ENCODE measurements around the gene P2RX7.
"Not testable (repeated sequence)": the region's sequence is repeated elsewhere in the genome, so short reads cannot be mapped to it uniquely, and the experiment has no call there.

P2RX7 gene

DNA sequence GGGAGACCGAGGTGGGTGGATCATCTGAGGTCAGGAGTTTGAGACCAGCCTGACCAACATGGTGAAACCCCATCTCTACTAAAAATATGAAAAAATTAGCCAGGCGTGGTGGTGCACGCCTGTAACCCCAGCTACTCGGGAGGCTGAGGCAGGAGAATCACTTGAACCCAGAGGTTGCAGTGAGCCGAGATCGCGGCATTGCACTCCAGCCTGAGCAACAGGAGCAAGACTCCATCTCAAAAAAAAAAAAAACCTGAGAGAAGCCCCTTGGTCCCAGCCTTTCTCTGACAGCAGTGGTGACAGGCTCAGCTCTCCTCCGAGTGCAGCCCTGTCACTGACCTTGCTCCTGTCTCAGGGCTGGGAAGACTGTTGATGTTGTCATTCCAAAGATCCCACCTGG is 94.2 kb downstream of the P2RX7 start:
- in situ Hi-C loops (cut with MboI; ENCODE audit: low sequenced_read_pairs) = not testable (repeated sequence)

DNA sequence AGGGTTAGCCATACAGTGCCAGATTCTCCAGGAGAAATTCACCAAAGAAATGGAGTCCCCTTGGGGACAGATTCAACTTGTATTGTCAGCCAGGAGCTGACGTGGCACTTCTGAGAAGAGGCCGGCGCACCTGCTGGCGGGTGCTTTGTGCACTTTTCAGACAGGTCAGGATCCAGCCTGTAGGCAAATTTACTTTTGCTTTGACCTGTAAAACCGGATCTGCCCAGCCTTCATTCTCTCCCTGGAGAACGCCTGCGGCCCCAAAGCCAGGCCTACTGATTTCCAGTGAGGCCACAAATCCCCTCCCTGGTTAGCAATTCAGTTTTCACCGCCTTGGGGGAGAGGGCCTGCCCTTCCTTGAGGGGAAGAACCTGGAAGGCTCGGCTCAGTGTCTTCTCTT is 94.6 kb downstream of the P2RX7 start:
- in situ Hi-C loops (cut with MboI; ENCODE audit: low sequenced_read_pairs) = no loop called here

DNA sequence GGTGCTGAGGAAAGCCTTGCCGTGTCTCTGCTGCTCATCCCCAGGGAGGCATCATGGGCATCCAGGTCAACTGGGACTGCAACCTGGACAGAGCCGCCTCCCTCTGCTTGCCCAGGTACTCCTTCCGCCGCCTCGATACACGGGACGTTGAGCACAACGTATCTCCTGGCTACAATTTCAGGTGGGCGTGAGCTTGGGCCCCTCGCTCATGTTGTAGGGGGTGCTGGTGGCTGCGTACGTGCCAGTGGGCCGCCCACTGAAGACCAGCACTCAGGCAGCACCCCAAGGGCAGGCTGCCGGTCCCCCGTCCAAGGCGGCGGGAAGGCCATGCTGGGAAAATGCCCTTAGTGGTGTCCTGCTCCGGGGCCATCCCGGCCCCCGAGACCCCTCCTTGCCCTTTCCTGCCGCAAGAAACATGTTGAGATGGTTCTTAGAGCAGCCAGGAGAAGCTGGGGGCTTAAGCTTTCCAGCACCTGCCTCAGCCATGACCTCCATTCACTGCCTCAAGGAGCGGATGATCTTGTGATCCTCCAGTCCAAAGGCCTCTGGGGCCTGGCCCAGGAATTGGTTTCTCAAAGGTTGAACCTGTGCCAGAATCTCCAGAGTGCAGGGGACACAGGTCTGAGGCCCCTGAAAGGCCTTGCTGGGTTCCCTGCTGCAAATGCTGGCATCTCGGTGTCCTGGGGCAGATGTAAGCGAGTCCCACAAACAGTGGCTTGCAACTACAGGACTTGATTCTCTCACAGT is 96.4 kb downstream of the P2RX7 start:
- in situ Hi-C loops (cut with MboI; ENCODE audit: low sequenced_read_pairs) = no loop called here

DNA sequence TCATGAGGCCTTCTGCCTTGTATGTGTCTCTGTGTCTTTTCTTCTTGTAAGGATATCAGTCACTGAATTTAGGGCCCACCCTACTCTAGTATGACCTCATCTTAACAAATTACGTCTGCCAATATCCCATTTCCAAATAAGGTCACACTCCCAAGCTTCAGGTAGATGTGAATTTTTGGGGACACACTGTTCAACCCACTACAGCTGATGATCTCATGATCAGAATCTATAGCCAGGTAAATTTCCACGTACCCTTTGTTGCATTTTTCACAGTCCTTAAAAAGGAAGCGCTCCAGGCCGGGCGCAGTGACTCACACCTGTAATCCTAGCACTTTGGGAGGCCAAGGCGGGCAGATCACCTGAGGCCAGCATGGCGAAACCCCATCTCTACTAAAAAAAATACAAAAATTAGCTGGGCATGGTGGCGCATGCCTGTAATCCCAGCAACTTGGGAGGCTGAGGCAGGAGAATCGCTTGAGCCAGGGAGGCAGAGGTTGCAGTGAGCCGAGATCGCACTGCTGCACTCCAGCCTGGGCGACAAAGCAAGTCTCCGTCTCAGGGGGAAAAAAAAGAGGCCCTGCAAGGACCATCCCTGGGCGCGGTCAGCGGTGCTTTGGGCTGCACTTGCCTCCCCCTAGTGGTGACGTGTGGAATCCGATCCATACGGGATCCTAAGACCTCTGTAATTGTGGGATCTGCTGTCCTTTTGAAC is 97.3 kb downstream of the P2RX7 start:
- in situ Hi-C loops (cut with MboI; ENCODE audit: low sequenced_read_pairs) = not testable (repeated sequence)

DNA sequence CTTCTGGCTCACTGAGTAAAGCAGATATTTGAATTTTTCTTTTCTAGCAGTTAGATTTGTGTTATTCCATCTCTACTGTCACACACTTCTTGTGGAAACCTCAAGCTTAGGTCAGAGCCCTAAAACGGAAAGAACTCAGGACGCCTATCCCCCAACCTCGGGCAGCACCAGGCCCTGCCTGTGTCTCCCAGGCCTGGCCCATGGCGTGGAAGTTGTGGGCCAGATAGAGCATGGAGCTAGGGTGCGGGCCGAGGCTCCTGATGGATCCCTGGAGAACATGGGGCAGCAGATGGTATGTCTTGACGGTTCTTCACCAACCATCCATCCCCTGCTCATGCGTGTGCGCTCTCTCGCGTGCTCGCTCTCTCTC is 97.8 kb downstream of the P2RX7 start:
- in situ Hi-C loops (cut with MboI; ENCODE audit: low sequenced_read_pairs) = no loop called here

DNA sequence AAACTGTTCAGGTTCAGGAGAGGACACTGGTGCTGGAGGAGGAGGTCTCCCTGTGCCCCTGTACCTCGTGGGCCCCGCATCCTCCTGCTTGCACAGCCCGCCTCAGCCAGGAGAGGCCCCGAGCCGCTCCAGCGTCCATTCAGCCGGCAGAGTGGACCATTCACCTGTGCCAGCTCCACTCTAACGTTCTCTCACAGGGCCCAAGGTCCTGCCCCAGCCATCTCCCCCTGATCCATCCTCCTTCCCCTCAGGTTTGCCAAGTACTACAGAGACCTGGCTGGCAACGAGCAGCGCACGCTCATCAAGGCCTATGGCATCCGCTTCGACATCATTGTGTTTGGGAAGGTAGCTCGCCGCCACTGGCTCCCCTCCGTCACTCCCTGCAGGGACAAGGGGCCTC is 99.5 kb downstream of the P2RX7 start:
- in situ Hi-C loops (cut with MboI; ENCODE audit: low sequenced_read_pairs) = no loop called here

DNA sequence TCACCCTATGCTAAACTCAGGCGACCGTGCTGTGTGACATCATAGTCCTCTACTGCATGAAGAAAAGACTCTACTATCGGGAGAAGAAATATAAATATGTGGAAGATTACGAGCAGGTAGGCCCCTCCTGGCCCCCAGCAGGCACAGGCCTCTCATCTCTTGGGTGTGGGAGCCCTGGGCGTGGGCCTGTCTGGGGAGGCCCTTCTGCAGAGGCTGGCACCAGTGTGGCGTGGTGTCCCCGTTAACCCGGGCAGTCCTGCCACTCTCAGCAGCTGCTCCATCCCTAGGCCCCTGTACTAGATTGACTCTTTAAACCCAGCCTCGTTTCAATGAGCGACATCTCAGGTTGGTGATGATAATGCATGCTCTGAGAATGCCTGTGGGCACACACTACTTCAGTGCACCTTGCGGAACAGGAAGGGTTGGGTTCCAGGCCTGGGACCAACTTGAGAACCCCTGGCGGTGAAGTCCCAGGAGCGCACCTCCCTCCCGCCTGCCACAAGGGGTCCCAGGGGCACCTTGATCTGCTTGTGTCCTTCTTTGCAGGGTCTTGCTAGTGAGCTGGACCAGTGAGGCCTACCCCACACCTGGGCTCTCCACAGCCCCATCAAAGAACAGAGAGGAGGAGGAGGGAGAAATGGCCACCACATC is 100.4 kb downstream of the P2RX7 start:
- in situ Hi-C loops (cut with MboI; ENCODE audit: low sequenced_read_pairs) = no loop called here

DNA sequence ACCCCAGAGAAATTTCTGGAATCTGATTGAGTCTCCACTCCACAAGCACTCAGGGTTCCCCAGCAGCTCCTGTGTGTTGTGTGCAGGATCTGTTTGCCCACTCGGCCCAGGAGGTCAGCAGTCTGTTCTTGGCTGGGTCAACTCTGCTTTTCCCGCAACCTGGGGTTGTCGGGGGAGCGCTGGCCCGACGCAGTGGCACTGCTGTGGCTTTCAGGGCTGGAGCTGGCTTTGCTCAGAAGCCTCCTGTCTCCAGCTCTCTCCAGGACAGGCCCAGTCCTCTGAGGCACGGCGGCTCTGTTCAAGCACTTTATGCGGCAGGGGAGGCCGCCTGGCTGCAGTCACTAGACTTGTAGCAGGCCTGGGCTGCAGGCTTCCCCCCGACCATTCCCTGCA is 100.9 kb downstream of the P2RX7 start:
- in situ Hi-C loops (cut with MboI; ENCODE audit: low sequenced_read_pairs) = no loop called here

DNA sequence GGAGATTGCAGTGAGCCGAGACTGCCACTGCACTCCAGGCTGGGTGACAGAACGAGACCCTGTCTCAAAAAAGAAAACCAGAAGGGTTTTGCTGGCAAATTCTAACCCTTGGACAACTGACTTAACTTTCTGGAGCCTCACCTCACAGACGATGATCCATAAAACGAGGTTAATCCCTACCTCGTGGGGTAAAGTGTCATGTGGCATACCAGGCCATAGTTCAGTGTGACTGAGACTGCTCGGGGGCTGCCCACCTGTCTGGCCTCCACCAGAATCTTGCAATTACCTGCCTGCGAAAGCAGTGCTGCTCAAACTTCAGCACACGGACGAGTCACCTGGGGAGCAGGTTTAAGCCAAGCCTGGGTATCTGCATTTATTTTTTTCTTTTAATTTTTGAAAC is 104.1 kb downstream of the P2RX7 start:
- in situ Hi-C loops (cut with MboI; ENCODE audit: low sequenced_read_pairs) = no loop called here

DNA sequence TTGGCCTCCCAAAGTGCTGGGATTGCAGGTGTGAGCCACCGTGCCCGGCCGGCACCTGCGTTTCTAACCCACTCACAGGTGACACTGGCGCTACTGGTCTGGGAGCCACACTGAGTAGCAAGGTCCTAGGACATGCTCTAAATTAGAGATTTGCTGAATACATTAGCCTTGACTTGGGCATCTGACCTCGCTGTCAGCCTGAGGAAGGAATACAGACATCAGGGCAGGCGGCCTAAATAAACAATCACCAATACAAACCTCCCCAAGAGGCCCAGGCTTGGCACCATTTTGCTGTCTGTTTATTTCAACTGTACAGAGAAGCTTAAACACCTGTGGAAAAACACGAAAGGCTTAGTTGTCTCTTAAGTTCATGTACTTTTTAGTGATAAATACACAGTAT is 104.7 kb downstream of the P2RX7 start:
- in situ Hi-C loops (cut with MboI; ENCODE audit: low sequenced_read_pairs) = no loop called here

Data from HL-60/S4 (cell line).